AG10803 (cell line): ENCODE measurements around the gene AKT3.

Source experiments
- DNase-seq: peaks from one replicate; pipeline ENCODE4 v3.0.0; 2010; ENCODE audit warnings: low read depth
- H3K4me3 ChIP-seq: 2 replicates; pipeline ENCODE4 v1.5.1; 2011; ENCODE audit warnings: mild to moderate bottlenecking, low read length, control low read depth
- CTCF ChIP-seq: conservative IDR thresholded peaks from 2 replicates; pipeline ENCODE4 v1.5.1; 2011; ENCODE audit warnings: mild to moderate bottlenecking, low read length, control low read depth, inconsistent platforms

AKT3 gene

GRCh38 chr1:243763806-243764205 lies 86.2 kb downstream of the AKT3 start:
- no peak for DNase-seq
- no peak overlapping the region for H3K4me3 ChIP-seq
- TF ChIP-seq CTCF: no peak

- no peak for TF ChIP-seq CTCF
- H3K4me3 ChIP-seq: no peak overlapping the region
- DNase-seq: no peak
Measured at GRCh38 chr1:243758647-243759046, 91.4 kb downstream of the AKT3 start.

- no peak overlapping the region for H3K4me3 ChIP-seq
- TF ChIP-seq CTCF: no peak
- DNase-seq: no peak
Measured at GRCh38 chr1:243756529-243756928, 93.5 kb downstream of the AKT3 start.

- no peak for TF ChIP-seq CTCF
- DNase-seq: no peak
- no peak overlapping the region for H3K4me3 ChIP-seq
Measured at GRCh38 chr1:243754348-243754747, 95.7 kb downstream of the AKT3 start.

GRCh38 chr1:243751506-243751905 lies 98.5 kb downstream of the AKT3 start:
- no peak overlapping the region for H3K4me3 ChIP-seq
- no peak for TF ChIP-seq CTCF

GRCh38 chr1:243748706-243749283 lies 101.2 kb downstream of the AKT3 start:
- TF ChIP-seq CTCF: peak; percentile 92
- no peak overlapping the region for H3K4me3 ChIP-seq
- peak; percentile 84 for DNase-seq

More at GRCh38 chr1:243751506-243751905, 98.5 kb downstream of the AKT3 start:
- DNase-seq: no peak

GRCh38 chr1:243748227-243748626 lies 101.8 kb downstream of the AKT3 start:
- no peak for DNase-seq
- no peak overlapping the region for H3K4me3 ChIP-seq
- no peak for TF ChIP-seq CTCF
